ENCODE measurements around the gene MRPL23.

The MRPL23 gene

GRCh38 chr11:1978720-1979473 is 31.8 kb downstream of the MRPL23 start:
- no peak for TF ChIP-seq CTCF (IDR thresholded peaks at IDR 0.05; ENCODE audit: insufficient read depth, missing control alignments)
- no peak for DNase-seq (ENCODE audit: insufficient read length, low spot score)
- no peak for FAIRE-seq

DNA sequence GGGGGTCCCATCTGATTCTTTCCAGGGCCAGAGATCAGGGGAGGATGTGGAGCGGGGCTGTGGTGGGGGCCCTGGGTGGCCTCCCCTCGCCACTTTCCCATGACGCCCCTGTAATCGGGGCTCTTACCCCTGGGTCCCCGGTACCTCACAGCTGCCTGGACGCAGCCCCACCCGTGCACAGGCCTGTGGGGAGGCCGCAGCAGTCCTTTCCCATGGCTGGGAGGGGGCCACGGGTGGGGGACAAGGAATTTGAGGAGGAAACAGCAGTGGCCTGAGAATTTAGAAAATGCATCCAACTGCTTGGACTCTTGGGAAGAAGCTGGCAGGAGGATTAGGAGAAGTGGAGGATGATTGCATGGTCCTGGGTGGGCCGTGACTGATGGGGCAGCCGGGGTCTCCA is 32.5 kb downstream of the MRPL23 start:
- no peak for TF ChIP-seq CTCF (IDR thresholded peaks at IDR 0.05; ENCODE audit: insufficient read depth, missing control alignments)
- FAIRE-seq (no peak), DNase-seq (ENCODE audit: insufficient read length, low spot score) (no peak)

DNA sequence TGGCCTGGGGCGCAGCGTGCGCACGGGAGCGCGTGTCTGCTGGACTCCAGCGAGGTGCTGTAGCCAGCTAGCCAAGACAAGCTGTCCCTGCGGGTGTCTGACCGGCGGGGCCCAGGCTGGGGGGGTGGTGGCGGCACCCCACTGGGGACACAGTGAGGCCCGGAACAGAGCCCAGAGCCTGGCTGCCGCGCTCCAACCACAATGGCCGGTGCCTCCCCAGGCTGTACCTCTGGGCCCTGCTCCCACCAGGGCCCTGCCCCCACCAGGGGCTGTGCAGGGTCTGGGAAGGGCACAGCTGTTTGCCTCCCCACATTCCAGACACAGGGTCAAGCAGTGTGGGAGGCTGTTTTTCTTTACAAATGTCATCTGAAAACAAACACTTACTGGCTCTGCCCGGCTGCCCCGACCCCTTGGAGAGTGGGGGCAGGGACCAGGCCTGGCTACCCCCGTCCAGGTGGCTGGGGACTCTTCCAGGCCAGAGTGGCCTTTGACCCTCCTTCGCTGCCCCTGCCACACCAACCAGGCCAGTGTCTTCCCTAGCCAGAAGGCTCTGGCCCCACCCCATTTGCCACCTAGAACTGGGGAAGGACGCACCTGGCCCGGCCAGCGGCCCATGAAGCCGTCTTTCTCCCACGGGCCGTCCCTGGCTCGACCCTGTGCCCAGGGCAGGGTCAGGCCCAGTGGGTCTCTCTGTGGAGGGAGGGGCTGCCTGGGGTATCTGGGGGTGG is 35.9 kb downstream of the MRPL23 start:
- DNase-seq (ENCODE audit: insufficient read length, low spot score) (no peak), FAIRE-seq (no peak)
- TF ChIP-seq CTCF (IDR thresholded peaks at IDR 0.05; ENCODE audit: insufficient read depth, missing control alignments): no peak

DNA sequence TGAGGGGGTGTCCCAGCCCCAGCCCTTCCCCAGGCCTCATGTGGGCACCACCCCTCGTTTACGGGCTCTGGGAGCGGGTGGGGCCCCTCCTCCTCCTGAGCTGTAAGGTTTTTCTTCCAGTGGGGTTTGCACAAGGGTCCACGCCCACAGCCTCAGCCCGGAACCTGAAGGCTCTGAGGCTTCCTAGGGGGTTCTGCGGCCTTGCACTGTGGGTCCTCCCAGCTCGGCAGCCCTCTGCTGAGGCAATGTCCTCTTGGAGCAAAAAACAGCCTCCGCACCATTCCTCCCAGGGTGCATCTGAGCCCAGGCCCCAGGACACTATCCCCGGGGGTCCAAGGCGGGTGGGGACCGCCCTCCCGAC is 36.4 kb downstream of the MRPL23 start:
- TF ChIP-seq CTCF (IDR thresholded peaks at IDR 0.05; ENCODE audit: insufficient read depth, missing control alignments): no peak
- no peak for DNase-seq (ENCODE audit: insufficient read length, low spot score)
- no peak for FAIRE-seq

DNA sequence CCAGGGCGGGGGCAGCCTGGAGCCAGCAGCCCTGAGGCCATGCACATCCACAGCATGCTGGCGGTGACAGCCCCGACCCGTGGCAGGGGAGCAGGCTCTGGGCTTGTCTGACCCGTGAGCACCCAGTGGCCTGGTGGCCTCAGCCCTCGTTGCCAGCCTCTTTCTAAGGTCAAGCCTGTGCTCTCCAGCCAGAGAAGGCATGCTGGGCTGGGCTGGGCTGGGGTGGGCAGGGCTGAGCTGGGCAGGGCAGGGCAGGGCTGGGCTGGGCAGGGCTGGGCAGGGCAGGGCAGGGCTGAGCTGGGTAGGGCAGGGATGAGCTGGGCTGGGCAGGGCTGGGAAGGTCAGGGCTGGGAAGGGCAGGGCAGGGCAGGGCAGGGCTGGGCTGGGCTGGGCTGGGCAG is 39.9 kb downstream of the MRPL23 start:
- TF ChIP-seq CTCF (IDR thresholded peaks at IDR 0.05; ENCODE audit: insufficient read depth, missing control alignments): no peak
- FAIRE-seq (no peak), DNase-seq (ENCODE audit: insufficient read length, low spot score) (no peak)

- FAIRE-seq (no peak), DNase-seq (ENCODE audit: insufficient read length, low spot score) (no peak)
- TF ChIP-seq CTCF (IDR thresholded peaks at IDR 0.05; ENCODE audit: insufficient read depth, missing control alignments): no peak
Measured at GRCh38 chr11:1988174-1988573, 41.0 kb downstream of the MRPL23 start.
